HG03039 (cell line): Measurements from ENCODE around the gene ATP9A.
"Not testable (repeated sequence)": the region's sequence is repeated elsewhere in the genome, so short reads cannot be mapped to it uniquely, and the experiment has no call there.

Source experiments
- ATAC-seq: cut with Tn5 transposase; IDR thresholded peaks from one replicate; pipeline ENCODE4 v1.9.1; 2021; ENCODE audit warnings: mild to moderate bottlenecking, moderate library complexity; ENCODE audit not compliant: unreplicated experiment

Gene ATP9A, protein sequence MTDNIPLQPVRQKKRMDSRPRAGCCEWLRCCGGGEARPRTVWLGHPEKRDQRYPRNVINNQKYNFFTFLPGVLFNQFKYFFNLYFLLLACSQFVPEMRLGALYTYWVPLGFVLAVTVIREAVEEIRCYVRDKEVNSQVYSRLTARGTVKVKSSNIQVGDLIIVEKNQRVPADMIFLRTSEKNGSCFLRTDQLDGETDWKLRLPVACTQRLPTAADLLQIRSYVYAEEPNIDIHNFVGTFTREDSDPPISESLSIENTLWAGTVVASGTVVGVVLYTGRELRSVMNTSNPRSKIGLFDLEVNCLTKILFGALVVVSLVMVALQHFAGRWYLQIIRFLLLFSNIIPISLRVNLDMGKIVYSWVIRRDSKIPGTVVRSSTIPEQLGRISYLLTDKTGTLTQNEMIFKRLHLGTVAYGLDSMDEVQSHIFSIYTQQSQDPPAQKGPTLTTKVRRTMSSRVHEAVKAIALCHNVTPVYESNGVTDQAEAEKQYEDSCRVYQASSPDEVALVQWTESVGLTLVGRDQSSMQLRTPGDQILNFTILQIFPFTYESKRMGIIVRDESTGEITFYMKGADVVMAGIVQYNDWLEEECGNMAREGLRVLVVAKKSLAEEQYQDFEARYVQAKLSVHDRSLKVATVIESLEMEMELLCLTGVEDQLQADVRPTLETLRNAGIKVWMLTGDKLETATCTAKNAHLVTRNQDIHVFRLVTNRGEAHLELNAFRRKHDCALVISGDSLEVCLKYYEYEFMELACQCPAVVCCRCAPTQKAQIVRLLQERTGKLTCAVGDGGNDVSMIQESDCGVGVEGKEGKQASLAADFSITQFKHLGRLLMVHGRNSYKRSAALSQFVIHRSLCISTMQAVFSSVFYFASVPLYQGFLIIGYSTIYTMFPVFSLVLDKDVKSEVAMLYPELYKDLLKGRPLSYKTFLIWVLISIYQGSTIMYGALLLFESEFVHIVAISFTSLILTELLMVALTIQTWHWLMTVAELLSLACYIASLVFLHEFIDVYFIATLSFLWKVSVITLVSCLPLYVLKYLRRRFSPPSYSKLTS

DNA sequence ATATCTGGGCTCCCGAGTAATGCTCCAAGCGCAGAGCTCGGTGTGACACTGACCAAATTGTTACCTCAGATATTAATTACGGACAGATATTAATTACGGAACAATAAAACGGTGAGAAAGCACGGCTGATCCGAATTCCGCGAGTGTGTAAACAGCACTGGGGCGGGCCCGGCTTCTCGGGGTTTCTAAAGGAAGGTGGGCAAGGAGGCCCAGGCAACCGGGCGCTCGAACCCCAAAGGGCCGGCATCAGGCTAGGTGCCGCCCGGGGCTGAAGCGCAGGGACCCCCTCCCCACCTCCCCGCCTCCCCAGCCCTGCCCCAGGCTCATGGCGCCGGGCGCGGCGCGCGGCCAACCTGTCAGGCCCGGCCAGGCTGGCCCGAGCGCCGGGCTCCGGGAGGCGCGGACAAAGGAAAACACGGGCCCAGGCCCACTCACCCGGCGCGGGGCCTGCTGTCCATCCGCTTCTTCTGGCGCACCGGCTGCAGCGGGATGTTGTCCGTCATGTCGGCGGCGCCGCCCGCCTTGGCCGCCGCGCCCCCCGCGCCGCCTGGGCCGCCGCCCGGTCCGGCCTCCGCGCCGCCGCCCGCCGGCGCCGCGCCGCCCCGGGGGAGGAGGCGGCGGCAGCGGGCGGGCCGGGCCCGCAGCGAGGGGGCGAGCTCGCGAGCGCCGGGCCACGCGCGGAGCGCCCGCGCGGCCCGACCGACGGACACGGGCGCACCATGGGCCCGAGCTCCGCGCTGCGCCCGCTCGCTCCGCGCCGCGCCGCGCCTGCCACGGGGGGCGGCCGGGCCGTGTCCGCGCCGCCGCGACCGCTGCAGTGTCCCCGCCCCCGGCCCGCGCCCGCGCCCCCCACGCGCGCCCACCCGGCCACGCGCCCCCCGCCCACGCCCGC is at the start of gene ATP9A:
TSS of gene ATP9A (minus strand) at position 524 of the 892 bp plus-strand sequence. CDS start at position 503, 21 bp downstream.
- no peak for ATAC-seq

DNA sequence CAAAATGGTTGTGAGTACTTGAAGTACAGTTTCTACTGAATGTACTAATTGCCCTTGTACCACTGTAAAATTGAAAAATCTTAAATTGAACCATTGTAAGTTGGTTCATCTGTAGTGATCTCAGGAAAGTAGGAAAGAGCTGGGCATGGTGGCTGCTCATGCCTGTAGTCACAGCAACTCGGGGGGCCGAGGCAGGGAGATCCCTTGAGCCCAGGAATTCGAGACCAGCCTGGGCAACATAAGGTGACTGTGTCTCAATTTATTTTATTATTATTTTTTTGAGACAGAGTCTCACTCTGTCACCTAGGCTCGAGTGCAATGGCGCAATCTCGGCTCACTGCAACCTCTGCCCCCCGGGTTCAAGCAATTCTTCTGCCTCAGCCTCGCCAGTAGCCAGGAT is 48.7 kb upstream of the ATP9A start:
- not testable (repeated sequence) for ATAC-seq

DNA sequence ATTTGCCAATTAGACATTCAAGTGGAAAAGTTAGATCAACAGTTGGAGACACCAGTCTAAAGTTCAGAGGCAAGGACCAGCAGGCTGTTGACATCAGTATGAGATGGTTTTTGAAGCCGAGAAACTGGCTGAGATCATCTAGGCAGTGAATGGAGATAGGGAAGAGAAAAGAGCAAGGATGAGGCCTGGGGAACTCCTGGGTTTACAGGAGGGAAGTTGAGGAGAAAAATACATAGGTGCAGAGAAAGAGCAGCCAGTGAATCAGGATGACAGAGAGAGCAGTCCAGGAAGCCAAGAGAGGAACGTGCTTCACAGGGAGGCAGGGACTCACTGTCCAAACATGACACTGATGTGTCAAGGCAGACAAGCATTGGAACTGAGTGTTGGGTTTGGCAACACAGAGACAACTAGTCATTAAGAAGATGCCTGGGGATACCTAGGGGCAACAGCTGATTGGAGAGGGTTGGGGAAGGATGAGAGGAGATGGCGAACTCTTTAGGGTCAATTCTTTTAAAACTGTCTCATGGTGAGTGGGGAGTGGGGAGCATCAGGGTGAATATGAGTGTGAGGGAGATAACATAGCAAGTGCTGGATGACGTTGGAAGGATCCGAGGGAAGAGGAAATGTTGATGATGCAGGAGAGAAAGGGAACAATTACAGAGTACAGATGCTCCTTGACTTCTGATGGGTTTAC is 47.3 kb upstream of the ATP9A start:
- no peak for ATAC-seq

GRCh38 chr20:51812861-51813260 is 44.7 kb upstream of the ATP9A start:
- ATAC-seq, result no peak

DNA sequence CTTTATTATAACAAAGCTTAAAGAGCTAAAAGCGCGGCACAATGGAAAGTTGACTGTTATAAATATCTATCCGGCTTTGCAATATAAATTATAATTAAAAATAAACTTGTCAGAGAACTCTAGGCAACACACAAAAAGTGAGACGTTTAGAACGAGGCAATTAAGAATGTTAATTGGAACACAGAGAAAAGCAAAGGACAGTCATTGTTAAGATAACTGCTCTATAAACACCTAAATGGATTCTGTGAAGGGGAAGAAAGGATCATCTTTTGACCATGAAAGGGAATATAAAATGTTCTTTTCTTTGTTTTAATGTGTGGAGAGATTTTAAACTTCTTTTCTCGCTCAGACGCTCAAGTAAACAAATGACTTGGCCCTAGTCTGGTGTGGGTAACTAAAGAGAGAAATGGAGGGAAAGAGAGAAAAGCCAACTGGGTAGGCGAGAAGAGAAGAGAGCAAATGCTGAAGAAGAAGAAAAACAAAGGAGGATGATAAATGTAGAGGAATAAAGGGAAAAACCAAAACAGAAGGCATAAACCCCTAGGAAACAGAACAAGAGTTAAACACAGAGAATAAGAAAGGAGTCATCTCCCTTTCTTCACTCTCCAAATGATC is 43.4 kb upstream of the ATP9A start:
- no peak for ATAC-seq

GRCh38 chr20:51811042-51811355 is 42.8 kb upstream of the ATP9A start:
- no peak for ATAC-seq

DNA sequence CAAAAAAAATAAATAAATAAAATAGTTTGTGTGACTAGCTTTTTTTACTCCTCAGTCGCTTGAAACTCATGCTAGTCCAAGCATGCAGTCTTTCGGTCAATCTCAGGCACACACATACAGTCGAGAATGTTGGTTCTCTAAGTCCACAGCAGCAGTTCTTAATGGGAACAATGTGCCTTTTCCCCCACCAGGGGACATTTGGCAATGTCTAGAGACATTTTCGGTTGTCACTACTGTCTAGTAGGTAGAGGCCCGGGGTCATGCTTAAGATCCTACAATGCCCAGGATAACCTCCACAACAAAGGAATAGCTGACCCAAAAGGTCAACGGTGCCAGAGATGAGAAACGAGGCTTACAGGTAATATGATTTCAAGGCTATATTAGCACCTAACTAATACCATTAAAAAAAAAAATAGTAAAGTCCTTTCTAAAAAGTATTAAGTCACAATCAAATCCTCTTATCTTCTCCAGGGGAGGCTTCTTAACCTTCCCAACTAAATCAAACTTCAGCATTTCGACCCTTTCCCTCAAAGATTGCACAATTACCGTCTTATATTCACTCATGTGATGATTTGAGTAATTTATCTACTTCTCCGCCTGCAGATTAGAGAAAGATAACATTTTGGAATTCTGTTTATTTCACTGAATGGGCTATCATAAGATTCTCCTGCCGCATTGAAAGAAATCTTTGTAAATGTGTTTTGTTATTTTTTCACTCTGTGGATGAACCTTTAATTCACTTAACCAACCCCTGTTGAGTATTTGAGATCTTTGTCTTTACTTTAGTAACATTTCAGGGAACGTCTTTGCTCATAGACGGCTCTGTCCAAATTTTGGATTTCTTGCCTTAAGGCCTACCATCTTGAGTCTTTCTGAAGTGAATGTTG is 42.2 kb upstream of the ATP9A start:
- ATAC-seq, result no peak

DNA sequence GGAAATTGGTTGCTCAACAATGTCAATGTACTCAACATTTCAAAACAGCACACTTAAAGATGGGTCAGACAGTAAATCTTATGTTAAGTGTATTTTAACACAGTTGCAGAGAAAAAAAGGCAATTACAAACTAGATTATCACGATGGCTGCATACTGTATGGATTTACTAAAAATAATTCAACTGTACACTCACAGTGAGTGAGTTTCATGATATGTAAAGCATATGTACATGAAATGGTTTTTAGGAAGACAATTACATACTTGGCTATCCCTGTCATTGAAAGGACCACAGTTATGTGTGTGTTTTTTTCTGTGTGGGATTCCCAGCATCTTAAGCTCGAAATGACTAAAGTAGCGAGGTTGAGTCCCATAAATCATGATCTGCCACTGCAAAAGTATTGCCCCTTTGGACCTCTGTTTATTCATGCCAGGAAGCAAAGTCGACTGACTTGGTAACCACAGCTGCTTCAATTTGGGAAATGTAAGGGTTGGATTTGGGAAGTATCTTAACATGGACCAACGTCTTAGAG is 39.6 kb upstream of the ATP9A start:
- no peak for ATAC-seq

DNA sequence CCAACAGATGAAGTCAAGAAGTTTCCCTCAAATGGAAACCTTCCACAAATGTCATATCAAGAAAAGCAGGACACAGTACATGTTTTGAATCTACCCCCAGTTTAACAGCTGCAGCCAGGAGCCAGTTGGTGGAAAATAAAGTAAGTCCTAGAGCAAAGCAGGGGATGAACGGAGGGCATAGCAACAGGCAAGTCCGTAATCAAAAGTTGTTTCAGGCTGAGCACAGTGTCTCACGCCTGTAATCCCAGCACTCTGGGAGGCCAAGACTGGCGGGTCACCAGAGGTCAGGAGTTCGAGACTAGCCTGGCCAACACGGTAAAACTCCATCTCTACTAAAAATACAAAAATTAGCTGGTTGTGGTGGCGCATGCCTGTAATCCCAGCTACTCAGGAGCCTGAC is 36.6 kb upstream of the ATP9A start:
- ATAC-seq, result no peak

GRCh38 chr20:51803148-51803854 is 35.1 kb upstream of the ATP9A start:
- no peak for ATAC-seq

DNA sequence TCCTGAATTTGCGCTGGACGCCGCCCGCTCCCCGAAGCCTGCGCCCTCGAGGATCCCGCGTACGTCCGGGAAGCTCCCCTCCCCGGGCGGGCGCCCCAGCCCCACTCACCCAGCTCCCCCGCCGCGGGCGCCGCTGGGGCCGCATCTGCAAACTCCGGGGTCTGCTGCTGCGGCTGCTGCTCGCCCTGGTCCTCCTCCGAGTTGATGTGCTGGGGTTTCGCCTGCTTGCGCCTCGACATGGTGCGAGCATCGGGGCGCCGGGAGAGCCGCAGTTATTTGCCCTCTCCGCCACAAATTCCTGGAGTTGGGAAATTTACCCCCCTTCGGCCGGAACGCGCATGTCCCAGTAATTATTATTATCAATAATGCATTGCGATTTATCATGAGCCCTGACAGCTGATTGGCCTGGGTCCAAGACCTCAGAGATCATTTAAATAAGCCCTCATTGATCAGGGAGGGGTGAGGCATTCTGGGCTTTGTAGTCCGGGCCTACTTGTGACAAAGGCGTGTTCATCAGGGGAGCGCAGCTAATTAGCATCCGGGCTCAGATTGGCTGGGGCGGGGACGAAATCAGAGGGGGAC is 34.1 kb upstream of the ATP9A start, which contains the start of gene SALL4:
TSS of gene SALL4 (minus strand) at position 352 of the 582 bp plus-strand sequence. CDS start at position 239, 113 bp downstream.
- no peak for ATAC-seq

- ATAC-seq, result no peak
Measured at GRCh38 chr20:51801823-51802123, 33.6 kb upstream of the ATP9A start.

GRCh38 chr20:51801122-51801822 is 33.1 kb upstream of the ATP9A start:
- ATAC-seq, result no peak

DNA sequence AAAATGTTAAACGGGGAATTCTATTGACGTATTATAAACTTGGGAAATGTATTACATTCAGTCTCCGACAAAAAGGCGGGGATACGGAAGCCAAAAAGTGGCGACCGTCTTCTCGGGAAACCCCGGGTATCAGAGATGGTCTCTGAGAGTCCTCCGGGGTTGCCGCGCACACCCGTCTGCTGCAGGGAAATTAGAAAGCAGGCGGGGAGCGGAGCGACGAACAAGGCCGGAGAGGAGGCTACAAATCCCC is 32.6 kb upstream of the ATP9A start:
- no peak for ATAC-seq

- no peak for ATAC-seq
Measured at GRCh38 chr20:51800060-51800871, 32.1 kb upstream of the ATP9A start.

GRCh38 chr20:51799401-51799860 is 31.2 kb upstream of the ATP9A start:
- no peak for ATAC-seq
